Suprapubic skin (tissue), 3 donors: ENCODE measurements around the gene HCFC2.

Experiments
- POLR2A ChIP-seq, 2 donors: fragments of 450-650 bp; IDR thresholded peaks; one replicate each; pipeline ENCODE4 v1.6.1; 2017; ENCODE audit warnings: antibody characterized with exemption in 2 of 2, mild to moderate bottlenecking in 2 of 2, moderate library complexity in 2 of 2
- TF ChIP-seq, protein P1 (sequence below), 2 donors: fragments of 200-600 bp in 1 of 2; fragments of 450-650 bp in 1 of 2; sonication (generic) in 1 of 2; IDR thresholded peaks; one replicate each; pipeline ENCODE4 v1.5.1; 2016 to 2019; ENCODE audit warnings: antibody characterized with exemption in 2 of 2, mild to moderate bottlenecking in 1 of 2, moderate library complexity in 1 of 2

DNA sequence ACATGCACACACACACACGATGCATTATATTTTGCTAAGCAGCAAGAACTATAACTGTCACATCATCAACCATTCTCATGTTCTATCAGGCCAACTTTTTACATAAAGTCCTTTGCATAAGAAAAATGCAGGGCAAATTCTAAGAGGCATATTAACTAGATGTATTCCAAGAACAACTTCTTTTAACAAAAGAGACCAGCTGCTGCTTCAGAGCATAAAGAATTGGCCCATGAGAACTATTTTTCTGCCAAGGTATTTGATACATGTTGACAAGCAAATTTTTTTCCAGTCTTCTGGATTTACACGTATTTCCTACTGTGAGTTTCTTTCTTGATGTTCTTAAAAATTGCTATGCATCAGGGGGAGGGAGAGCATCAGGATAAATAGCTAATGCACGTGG is 41.5 kb upstream of the HCFC2 start:
- TF ChIP-seq, protein P1, sequence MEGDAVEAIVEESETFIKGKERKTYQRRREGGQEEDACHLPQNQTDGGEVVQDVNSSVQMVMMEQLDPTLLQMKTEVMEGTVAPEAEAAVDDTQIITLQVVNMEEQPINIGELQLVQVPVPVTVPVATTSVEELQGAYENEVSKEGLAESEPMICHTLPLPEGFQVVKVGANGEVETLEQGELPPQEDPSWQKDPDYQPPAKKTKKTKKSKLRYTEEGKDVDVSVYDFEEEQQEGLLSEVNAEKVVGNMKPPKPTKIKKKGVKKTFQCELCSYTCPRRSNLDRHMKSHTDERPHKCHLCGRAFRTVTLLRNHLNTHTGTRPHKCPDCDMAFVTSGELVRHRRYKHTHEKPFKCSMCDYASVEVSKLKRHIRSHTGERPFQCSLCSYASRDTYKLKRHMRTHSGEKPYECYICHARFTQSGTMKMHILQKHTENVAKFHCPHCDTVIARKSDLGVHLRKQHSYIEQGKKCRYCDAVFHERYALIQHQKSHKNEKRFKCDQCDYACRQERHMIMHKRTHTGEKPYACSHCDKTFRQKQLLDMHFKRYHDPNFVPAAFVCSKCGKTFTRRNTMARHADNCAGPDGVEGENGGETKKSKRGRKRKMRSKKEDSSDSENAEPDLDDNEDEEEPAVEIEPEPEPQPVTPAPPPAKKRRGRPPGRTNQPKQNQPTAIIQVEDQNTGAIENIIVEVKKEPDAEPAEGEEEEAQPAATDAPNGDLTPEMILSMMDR (IDR thresholded peaks at IDR 0.05), result no peak
- no peak for TF ChIP-seq POLR2A (IDR thresholded peaks at IDR 0.05)
